22Rv1 (cell line): ENCODE results near the gene SPAG6.

Experiments
- CTCF ChIP-seq: fragments of 450-650 bp; IDR thresholded peaks from 2 replicates; pipeline ENCODE4 v1.5.1; 2017; ENCODE audit warnings: mild to moderate bottlenecking
- ZFX ChIP-seq: fragments of 450-650 bp; IDR thresholded peaks from 2 replicates; pipeline ENCODE4 v1.6.1; 2017; ENCODE audit warnings: antibody characterized with exemption, borderline replicate concordance

- TF ChIP-seq CTCF = no peak
- TF ChIP-seq ZFX = no peak
These were observed 20.5 kb downstream of the SPAG6 start for GRCh38 chr10:22365644-22366434.
